ENCODE results near the gene NINJ2.

The NINJ2 gene

GRCh38 chr12:614411-614970 lies 48.8 kb downstream of the NINJ2 start:
- DNase-seq (ENCODE audit: low read depth, low spot score) = no peak

- DNase-seq (ENCODE audit: low read depth, low spot score) = no peak
These were observed 49.2 kb downstream of the NINJ2 start for GRCh38 chr12:613996-614395.

GRCh38 chr12:612886-613285 lies 50.4 kb downstream of the NINJ2 start:
- no peak for DNase-seq (ENCODE audit: low read depth, low spot score)

GRCh38 chr12:612293-612692 lies 51.0 kb downstream of the NINJ2 start:
- no peak for DNase-seq (ENCODE audit: low read depth, low spot score)

GRCh38 chr12:611721-612120 lies 51.5 kb downstream of the NINJ2 start:
- no peak for DNase-seq (ENCODE audit: low read depth, low spot score)

- no peak for DNase-seq (ENCODE audit: low read depth, low spot score)
These were observed 54.3 kb downstream of the NINJ2 start for GRCh38 chr12:608921-609320.

GRCh38 chr12:608413-608812 lies 54.8 kb downstream of the NINJ2 start:
- DNase-seq (ENCODE audit: low read depth, low spot score) = no peak

GRCh38 chr12:607541-608001 lies 55.7 kb downstream of the NINJ2 start:
- no peak for DNase-seq (ENCODE audit: low read depth, low spot score)

GRCh38 chr12:604956-605355 lies 58.3 kb downstream of the NINJ2 start:
- no peak for DNase-seq (ENCODE audit: low read depth, low spot score)

GRCh38 chr12:602700-603068 lies 60.6 kb downstream of the NINJ2 start:
- no peak for DNase-seq (ENCODE audit: low read depth, low spot score)

GRCh38 chr12:601976-602699 lies 61.1 kb downstream of the NINJ2 start:
- no peak for DNase-seq (ENCODE audit: low read depth, low spot score)

GRCh38 chr12:599756-600155 lies 63.5 kb downstream of the NINJ2 start:
- no peak for DNase-seq (ENCODE audit: low read depth, low spot score)

- no peak for DNase-seq (ENCODE audit: low read depth, low spot score)
These were observed 65.2 kb downstream of the NINJ2 start for GRCh38 chr12:597926-598568.

GRCh38 chr12:593396-594270 lies 69.6 kb downstream of the NINJ2 start:
- DNase-seq (ENCODE audit: low read depth, low spot score) = no peak

- no peak for DNase-seq (ENCODE audit: low read depth, low spot score)
These were observed 71.2 kb downstream of the NINJ2 start for GRCh38 chr12:592024-592505.

GRCh38 chr12:591167-592023 lies 71.8 kb downstream of the NINJ2 start:
- no peak for DNase-seq (ENCODE audit: low read depth, low spot score)

- no peak for DNase-seq (ENCODE audit: low read depth, low spot score)
These were observed 73.0 kb downstream of the NINJ2 start for GRCh38 chr12:590206-590750.

- DNase-seq (ENCODE audit: low read depth, low spot score) = no peak
These were observed 74.6 kb downstream of the NINJ2 start for GRCh38 chr12:588646-589045.

- no peak for DNase-seq (ENCODE audit: low read depth, low spot score)
These were observed 75.3 kb downstream of the NINJ2 start for GRCh38 chr12:588024-588322.

- DNase-seq (ENCODE audit: low read depth, low spot score) = no peak
These were observed 75.9 kb downstream of the NINJ2 start for GRCh38 chr12:587132-588023.

Measured in brain pericyte (primary cell).